ENCODE results near the gene JKAMP.

The JKAMP gene

GRCh38 chr14:59482541-59483331 lies 1.6 kb upstream of the JKAMP start:
- no peak for FAIRE-seq
- DNase-seq (ENCODE audit: insufficient read length) = no peak
- TF ChIP-seq POLR2A (IDR thresholded peaks at IDR 0.05; ENCODE audit: low read depth, low read length) = no peak
- no peak for TF ChIP-seq POLR2AphosphoS5 (IDR thresholded peaks at IDR 0.05; ENCODE audit: low read depth, low read length)
- TF ChIP-seq TAF1 (IDR thresholded peaks at IDR 0.05; ENCODE audit: borderline replicate concordance, low read depth, low read length) = no peak

- FAIRE-seq (no peak), DNase-seq (ENCODE audit: insufficient read length) (no peak)
- TF ChIP-seq POLR2A (IDR thresholded peaks at IDR 0.05; ENCODE audit: low read depth, low read length) (no peak), POLR2AphosphoS5 (IDR thresholded peaks at IDR 0.05; ENCODE audit: low read depth, low read length) (no peak), TAF1 (IDR thresholded peaks at IDR 0.05; ENCODE audit: borderline replicate concordance, low read depth, low read length) (no peak)
Measured at GRCh38 chr14:59483363-59483762, 954 bp upstream of the JKAMP start.

- TF ChIP-seq POLR2AphosphoS5 (IDR thresholded peaks at IDR 0.05; ENCODE audit: low read depth, low read length) (no peak), POLR2A (IDR thresholded peaks at IDR 0.05; ENCODE audit: low read depth, low read length) (no peak), TAF1 (IDR thresholded peaks at IDR 0.05; ENCODE audit: borderline replicate concordance, low read depth, low read length) (no peak)
- FAIRE-seq = no peak
- DNase-seq (ENCODE audit: insufficient read length) = no peak
Measured at GRCh38 chr14:59484639-59485175, 390 bp downstream of the JKAMP start.

GRCh38 chr14:59490756-59491155 lies 6.4 kb downstream of the JKAMP start:
- DNase-seq (ENCODE audit: insufficient read length) = no peak
- no peak for FAIRE-seq
- TF ChIP-seq TAF1 (IDR thresholded peaks at IDR 0.05; ENCODE audit: borderline replicate concordance, low read depth, low read length) = no peak
- TF ChIP-seq POLR2AphosphoS5 (IDR thresholded peaks at IDR 0.05; ENCODE audit: low read depth, low read length) = no peak
- no peak for TF ChIP-seq POLR2A (IDR thresholded peaks at IDR 0.05; ENCODE audit: low read depth, low read length)

- FAIRE-seq = no peak
- TF ChIP-seq TAF1 (IDR thresholded peaks at IDR 0.05; ENCODE audit: borderline replicate concordance, low read depth, low read length) (no peak), POLR2A (IDR thresholded peaks at IDR 0.05; ENCODE audit: low read depth, low read length) (no peak), POLR2AphosphoS5 (IDR thresholded peaks at IDR 0.05; ENCODE audit: low read depth, low read length) (no peak)
- no peak for DNase-seq (ENCODE audit: insufficient read length)
Measured at GRCh38 chr14:59492384-59492783, 8.1 kb downstream of the JKAMP start.

DNA sequence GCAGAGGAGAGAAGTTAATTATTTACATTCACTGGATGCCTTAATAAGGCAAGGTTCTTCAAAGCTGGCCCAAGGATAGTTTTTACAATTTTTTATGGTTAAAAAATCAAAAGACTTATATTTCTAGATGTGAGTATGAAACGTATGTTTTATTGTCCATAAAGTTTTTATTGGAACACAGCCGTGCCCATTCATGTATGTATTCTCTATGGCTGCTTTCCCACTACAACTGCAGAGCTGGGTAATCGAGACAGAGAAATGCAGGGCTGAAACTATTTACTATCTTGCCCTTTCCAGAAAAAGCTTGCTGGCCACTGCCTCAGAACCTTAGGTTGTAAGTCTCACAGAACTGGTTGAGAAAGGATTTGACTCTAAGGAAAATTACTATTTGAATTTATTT lies 16.4 kb downstream of the JKAMP start:
- TF ChIP-seq POLR2AphosphoS5 (IDR thresholded peaks at IDR 0.05; ENCODE audit: low read depth, low read length) = no peak
- TF ChIP-seq TAF1 (IDR thresholded peaks at IDR 0.05; ENCODE audit: borderline replicate concordance, low read depth, low read length) = no peak
- no peak for TF ChIP-seq POLR2A (IDR thresholded peaks at IDR 0.05; ENCODE audit: low read depth, low read length)
- FAIRE-seq = no peak

DNA sequence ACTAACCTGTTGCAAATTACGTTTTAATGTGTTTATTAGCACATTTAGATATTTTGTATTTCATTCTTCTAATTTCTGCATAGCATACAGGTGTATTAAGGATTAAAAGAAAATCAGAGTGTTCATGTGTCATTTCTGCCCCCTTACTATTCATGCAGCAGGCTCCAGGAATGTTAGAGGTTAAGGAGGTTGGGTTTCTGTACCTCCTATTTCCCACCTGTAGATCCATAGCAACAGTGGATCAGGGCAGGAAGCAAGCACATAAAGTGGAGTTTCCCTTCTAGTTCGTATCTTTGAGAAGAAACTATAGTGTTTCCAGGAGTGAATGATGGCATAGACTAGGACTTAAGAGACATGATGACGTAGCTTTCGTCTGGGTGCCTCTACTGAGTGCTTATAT lies 18.9 kb downstream of the JKAMP start:
- no peak for DNase-seq (ENCODE audit: insufficient read length)
- TF ChIP-seq POLR2AphosphoS5 (IDR thresholded peaks at IDR 0.05; ENCODE audit: low read depth, low read length) (no peak), TAF1 (IDR thresholded peaks at IDR 0.05; ENCODE audit: borderline replicate concordance, low read depth, low read length) (no peak), POLR2A (IDR thresholded peaks at IDR 0.05; ENCODE audit: low read depth, low read length) (no peak)
- no peak for FAIRE-seq

More for the DNA sequence above, 16.4 kb downstream of the JKAMP start:
- no peak for DNase-seq (ENCODE audit: insufficient read length)

DNA sequence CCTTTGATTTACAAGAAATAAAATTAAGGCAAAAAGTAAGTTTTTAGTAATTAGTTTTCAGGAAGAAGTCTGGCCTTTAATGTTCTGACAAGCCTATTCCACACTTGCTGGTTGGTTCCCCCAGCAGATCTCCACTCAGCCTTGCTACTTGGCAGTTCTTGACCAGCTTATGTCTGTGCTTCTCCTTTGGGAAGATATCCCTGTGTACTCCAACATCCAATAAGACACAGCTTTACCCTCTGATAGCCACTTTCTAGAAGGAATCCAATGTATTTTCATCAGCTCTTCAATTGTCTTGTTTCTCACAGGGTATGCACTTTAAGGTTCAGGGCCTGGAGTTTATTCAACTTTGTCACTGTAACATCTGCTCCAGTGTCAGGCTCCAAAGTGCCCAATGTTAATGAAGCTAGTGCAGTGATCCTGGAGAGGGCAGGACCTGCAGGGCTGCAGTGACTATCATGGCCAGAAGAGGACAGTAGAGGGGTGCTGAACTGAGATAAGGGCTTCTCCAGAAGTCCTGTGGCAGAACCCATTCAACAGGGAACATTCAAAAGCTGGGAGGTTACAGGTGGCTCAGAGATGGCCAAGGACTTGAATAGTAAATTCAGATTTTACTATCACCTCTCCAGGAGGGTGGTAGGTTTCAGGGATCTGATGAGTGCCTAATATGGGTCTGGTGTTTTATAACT lies 22.9 kb downstream of the JKAMP start:
- no peak for TF ChIP-seq POLR2A (IDR thresholded peaks at IDR 0.05; ENCODE audit: low read depth, low read length)
- no peak for TF ChIP-seq POLR2AphosphoS5 (IDR thresholded peaks at IDR 0.05; ENCODE audit: low read depth, low read length)
- TF ChIP-seq TAF1 (IDR thresholded peaks at IDR 0.05; ENCODE audit: borderline replicate concordance, low read depth, low read length) = no peak
- DNase-seq (ENCODE audit: insufficient read length) (no peak), FAIRE-seq (peak; percentile 42)

DNA sequence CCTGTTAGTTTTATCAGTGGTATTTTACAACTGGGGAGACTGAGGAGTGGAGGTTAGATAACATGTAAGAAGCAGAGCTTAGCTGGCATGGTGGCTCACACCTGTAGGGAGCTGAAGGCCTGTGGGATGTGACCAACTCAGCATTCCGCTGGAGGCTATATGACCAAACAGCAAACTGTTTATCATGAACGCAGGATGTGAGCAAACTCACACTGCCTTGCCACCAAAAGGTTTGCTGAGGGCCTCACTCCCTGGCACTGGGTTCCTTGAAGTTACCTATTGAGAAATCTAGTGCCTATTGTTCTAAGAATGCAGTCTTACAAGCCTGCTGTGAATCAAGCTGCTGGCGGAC lies 23.4 kb downstream of the JKAMP start:
- TF ChIP-seq TAF1 (IDR thresholded peaks at IDR 0.05; ENCODE audit: borderline replicate concordance, low read depth, low read length) = no peak
- no peak for TF ChIP-seq POLR2A (IDR thresholded peaks at IDR 0.05; ENCODE audit: low read depth, low read length)
- no peak for TF ChIP-seq POLR2AphosphoS5 (IDR thresholded peaks at IDR 0.05; ENCODE audit: low read depth, low read length)
- no peak for DNase-seq (ENCODE audit: insufficient read length)
- no peak for FAIRE-seq

GRCh38 chr14:59509101-59509500 lies 24.8 kb downstream of the JKAMP start:
- FAIRE-seq = no peak
- TF ChIP-seq TAF1 (IDR thresholded peaks at IDR 0.05; ENCODE audit: borderline replicate concordance, low read depth, low read length) (no peak), POLR2AphosphoS5 (IDR thresholded peaks at IDR 0.05; ENCODE audit: low read depth, low read length) (no peak), POLR2A (IDR thresholded peaks at IDR 0.05; ENCODE audit: low read depth, low read length) (no peak)
- no peak for DNase-seq (ENCODE audit: insufficient read length)

GRCh38 chr14:59510001-59510400 lies 25.7 kb downstream of the JKAMP start:
- TF ChIP-seq POLR2A (IDR thresholded peaks at IDR 0.05; ENCODE audit: low read depth, low read length) (no peak), POLR2AphosphoS5 (IDR thresholded peaks at IDR 0.05; ENCODE audit: low read depth, low read length) (no peak), TAF1 (IDR thresholded peaks at IDR 0.05; ENCODE audit: borderline replicate concordance, low read depth, low read length) (no peak)
- FAIRE-seq = no peak

DNA sequence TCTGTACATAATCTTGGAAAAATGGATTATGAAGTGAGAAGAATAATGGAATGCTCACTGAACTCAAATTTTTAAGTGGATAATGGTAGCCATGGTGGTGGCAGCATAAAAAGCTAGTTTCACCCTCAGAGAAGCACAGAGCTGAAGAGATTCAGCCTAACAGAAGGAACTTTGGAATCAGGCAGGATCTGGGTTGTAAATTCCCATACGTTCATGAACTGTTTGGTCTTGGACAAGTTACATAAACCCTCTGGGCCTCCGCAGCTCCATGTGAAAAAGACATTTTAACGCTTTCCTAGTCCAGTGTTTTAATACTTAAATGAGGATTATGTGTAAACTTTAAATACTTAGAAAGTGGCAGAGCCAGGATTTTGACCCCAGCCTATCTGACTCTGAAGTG lies 26.6 kb downstream of the JKAMP start:
- TF ChIP-seq POLR2A (IDR thresholded peaks at IDR 0.05; ENCODE audit: low read depth, low read length) (no peak), POLR2AphosphoS5 (IDR thresholded peaks at IDR 0.05; ENCODE audit: low read depth, low read length) (no peak), TAF1 (IDR thresholded peaks at IDR 0.05; ENCODE audit: borderline replicate concordance, low read depth, low read length) (no peak)
- FAIRE-seq = no peak
- no peak for DNase-seq (ENCODE audit: insufficient read length)

More at GRCh38 chr14:59510001-59510400, 25.7 kb downstream of the JKAMP start:
- DNase-seq (ENCODE audit: insufficient read length) = no peak
